ENCODE data around the gene RASGRF2.
"Not testable (repeated sequence)": the region's sequence is repeated elsewhere in the genome, so short reads cannot be mapped to it uniquely, and the experiment has no call there.

Gene RASGRF2

DNA sequence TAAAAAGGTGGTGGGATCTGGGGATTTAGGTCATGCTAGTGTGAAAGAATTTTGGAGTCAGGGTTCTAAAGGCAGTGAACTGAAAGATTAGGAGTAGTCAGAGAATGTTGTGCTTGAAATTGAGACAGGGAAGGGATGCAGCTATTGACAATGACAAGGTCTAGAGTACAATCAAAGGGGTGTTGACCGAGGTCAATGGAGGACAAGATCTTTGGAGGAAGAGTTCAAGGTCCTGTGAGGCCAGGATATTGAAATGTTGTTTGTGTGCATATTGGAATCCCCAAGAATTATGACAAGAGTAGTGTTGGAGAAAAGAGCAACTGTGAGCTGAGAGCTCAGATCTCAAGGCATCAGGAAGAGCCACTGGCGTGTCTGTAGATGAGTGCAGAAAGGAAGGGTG lies 116.9 kb downstream of the RASGRF2 start:
- no peak for DNase-seq

DNA sequence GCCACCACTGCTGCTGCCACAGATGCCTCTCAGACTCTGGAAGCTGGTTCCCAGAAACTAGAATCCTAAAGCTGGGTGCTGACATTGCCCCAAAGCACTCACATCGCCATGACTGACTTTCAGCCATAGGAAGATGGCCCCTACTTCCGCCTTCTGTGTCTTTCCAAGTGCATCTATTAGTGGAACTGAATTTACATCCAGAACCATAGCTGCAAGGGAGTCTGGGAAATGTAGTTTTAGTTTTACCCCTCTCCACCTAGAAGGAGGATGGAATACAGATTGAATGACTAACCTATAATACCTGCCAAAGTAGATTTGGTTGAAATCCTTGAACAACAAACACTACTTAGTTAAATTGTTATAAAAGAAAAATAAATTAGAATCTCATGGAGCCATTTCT lies 118.8 kb downstream of the RASGRF2 start:
- DNase-seq: no peak

DNA sequence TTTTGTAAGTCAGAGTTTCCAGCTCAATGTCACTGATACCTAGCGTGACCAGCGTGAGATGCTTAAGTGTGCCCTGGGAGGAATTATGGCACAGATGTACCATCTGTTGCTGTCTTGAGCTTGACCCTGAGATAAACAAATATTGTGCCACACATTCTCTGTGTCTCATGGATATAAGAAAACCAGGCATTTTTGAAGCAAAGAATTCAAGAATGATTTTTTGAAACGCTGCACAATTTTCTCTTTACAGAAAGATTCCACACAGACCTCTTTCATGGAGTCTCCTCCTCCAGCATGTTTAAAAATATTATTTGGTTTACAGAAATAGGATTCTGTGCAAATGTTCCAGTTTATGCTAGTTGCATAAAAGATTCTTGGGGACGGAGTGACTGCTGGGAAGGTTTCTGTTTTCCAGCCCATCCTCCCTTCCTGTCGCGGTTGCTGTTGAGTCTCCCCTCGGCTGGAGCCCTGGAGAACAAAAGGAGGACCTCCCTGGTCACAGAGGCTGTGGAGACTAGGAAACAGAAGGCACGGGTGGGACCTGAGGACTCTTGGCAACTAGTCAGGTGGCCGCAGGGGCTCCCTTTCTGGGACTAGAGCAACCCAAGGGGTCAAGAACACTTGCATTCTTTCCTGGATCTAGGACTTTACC lies 120.8 kb downstream of the RASGRF2 start:
- no peak for DNase-seq

DNA sequence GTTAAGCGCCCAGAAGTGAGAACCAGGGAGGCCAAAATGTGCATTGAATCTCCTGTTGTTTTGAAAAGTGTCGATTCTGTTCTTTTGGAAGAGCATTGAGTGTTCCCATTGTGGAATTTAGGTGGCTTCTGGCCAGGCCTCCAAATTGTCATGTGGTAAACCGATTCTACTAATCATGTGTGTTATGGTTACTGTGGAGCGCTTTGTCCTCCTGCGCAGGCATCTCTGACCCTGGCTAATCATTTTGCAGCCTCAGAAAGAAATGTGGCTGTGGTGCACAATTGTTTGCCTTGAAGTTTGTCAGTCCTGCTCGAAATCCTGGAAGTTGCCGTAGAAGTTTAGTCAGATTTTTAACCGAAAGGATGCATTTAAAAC lies 121.3 kb downstream of the RASGRF2 start:
- no peak for DNase-seq

DNA sequence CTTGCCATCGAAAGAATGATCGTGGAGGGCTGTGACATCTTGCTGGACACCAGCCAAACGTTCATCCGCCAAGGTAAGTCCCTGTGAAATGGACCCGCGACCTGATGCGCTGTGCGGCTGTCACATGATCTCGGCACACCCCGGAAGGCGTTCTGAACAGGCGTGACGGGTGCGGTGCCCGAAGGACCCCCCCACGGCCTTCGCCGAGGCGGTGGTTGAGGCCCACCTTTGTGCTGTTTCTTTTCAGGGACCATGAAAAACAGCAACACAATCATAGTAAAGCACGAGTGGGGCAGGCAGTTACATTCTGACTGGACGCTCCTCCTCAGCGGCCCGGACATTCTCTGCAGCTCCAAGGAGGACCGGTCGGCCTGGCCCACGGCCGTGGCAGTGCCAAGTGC lies 126.7 kb downstream of the RASGRF2 start:
- DNase-seq: no peak

DNA sequence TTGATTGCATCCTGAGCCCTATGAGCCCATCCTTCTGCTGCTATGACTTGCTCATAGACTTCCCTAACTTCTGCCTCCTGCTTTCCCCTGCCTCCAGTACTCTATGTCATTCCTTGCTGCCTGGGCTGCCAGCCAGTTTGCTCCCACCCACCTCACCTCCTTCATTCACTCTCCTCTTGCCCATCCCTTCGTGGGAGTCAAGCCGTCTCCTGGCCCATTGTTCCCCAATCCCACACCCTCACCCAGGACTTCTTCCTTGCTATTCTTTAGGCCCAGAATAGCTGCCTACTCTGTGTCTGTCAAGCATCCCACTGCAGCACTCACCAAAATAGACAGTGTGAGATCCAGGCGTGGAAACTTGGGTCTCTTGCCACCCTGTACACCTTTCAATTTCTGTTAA lies 131.0 kb downstream of the RASGRF2 start:
- DNase-seq: no peak

DNA sequence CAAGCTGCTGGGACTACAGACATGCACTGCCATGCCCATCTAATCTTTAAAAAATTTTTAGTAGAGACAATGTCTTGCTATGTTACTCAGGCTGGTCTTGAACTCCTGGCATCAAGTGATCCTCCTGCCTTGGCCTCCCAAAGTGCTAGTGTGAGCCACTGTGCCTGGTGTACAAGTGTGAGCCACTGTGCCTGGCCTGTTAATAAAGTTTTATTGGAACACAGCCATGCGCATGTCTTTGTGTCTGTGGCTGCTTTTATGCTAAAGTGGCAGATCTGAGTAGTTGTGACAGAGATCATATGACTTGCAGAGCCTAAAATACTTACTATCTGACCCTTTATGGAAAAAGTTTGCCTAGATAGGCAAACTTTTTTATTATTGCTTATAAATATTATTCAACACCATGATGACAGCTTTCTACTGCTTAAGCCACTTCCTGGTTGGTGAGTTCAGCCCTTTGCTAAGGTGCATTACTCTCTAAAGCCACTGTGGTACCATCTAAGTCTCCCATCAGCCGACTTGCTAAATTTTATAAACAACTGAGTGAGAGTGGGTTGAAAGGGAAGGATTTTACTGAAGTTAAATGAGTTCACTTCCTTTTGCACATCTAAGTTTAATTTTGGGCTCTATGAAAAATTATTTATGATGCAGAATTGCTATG lies 133.5 kb downstream of the RASGRF2 start:
- DNase-seq: no peak

DNA sequence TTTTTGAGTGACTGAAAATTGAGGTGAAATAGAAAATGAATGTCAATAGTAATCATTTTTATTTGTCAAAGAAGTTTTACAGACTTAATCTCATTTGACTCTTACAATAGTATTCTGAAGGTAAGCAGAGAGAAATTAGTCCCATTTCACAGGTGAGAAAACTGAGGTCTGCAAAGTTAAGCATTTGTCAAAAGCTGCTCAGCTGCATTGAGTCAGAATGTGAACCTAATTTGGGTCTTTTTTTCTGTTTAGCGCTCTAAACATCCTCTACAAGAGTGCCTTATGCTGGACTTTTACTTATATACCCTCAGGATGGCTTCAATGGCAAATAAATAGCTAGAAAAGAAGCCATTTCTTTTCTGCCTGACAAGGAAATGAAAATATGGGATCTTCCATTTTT lies 135.7 kb downstream of the RASGRF2 start:
- no peak for DNase-seq

DNA sequence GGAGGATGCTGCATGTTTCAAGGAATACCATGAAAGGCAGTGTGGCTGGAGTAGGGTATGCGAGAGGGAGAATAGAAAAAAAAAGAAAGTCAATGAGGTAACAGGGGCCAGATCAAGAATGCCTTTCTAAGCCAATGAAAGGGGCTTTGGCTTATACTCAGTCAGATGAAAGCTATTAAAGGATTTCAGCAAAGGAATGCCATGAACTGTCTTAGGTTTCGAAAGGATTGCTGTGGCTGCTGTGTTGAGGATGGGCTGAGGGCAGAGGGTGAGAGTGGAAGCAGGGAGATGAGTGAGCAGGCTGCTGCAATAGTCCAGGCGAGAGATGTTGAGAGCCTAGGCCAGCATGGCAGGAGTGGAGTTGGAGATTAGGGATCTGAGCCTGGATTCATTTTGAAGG lies 137.6 kb downstream of the RASGRF2 start:
- no peak for DNase-seq

DNA sequence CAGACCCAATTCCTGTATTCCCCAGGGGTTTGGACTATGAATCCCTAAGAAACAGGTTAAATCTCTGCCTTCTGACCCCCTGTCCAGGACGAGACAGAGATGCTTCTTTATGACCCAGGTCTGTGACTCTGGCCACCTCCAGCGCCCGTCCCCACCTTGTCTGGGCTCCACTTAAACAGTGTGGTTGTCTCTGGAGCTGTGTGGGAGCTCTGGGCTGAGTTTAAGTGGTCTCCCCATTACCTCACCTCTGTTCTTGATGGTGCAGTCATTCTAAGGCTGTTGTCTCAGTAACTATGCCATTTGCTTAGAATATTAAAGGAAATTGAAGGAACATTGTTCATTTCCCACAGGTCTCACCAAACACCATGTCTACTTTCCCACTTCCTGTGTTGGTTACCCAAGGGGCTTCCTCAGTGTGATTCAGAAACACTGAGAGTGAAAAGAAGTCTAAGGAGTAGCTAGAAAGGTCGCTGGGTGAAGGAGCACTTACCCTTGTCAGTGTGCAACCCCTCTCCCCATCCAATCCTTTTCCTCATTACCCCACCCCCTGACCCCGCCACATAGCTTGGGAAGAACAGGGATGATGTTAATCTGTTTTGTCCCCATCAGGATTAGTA lies 145.2 kb downstream of the RASGRF2 start:
- DNase-seq: no peak

DNA sequence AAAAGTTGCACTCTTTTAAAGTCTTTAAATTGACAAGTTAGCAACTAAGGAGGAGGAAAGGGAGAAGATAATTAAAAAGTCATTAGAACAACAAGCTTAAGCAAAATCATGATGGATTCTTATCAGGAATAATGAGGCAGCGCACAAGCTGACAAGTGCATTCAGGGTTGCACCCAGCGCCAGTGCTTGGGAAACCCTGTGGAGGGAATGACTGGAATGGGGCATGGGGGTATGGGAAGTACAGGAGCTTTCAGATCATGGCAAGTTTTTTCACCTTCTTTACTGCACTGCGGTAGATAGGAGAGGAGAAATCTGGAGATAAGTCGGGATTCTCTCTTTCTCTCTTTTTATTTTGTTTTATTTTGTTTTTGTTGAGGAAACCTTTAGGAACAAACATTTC lies 155.1 kb downstream of the RASGRF2 start:
- no peak for DNase-seq

DNA sequence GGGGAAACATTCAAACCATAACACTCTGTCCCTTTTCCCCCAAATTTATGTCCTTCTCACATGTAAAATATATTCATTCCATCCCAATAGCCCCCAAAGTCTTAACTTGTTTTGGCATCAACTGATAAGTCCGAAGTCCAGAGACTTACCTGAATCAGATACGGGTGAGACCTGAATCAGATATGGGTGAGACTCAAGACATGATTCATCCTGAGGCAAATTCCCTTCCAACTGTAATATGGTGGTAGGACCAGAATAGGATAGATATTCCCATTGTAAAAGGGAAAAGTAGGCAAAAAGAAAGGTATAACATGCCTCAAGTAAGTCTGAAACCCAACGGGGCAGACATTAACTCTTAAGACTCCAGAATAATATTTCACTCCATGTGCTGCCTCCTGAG lies 157.4 kb downstream of the RASGRF2 start:
- DNase-seq: no peak

DNA sequence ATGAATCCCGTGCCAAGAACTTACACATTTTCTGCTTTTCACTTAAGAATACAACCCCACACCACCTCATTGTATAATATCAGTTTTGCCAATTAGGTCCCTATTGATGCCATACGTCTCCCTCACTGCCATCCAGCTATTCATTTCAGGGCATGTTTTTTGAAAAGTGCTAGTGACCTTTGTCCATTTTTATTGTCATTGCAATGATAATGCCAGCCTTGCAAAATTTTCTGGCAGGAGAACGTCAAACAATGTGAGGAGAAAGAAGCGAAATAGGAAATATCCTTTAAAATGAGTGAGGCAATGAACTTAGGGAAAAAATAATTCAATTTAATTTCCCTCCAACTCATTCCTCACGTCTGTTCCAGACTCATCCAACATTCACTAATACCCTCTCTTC lies 161.1 kb downstream of the RASGRF2 start:
- DNase-seq: no peak

DNA sequence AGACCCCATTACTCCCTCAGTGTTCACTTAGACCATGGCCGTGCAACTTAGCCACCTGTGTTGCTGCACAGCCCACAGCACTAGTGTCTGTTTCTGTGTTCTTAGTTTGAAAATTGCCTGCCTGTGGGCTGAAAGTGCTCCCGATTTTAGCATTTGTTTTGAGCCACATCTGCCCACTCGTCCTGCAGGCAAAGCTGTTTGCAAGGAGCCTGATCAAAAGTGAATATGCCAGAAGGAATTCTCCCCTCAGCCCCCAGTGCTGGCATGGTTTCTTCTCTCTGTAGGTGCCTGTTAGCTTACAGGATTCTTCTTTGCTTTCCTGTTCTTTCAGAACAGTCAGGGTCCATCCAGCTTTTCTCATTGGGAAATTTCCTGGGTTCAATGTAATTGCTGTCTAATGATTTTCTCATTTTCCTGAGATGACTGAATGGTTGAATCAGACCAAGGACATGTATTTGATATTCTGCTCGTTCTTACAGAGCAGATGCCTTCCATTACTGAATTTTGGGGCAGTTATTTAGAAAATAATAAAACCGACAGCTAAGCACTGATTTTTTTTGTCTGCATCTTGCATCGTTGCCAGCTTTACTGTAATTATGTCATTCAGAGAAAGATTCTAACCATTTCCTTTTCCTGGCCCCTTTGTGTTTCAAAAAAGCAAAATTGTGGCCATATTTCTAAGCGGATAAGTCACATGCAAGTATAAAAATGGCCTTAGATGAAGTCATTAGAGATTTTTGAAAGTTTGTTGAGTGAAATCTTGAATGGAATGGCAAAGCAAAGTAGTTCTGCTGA lies 161.9 kb downstream of the RASGRF2 start:
- no peak for DNase-seq

DNA sequence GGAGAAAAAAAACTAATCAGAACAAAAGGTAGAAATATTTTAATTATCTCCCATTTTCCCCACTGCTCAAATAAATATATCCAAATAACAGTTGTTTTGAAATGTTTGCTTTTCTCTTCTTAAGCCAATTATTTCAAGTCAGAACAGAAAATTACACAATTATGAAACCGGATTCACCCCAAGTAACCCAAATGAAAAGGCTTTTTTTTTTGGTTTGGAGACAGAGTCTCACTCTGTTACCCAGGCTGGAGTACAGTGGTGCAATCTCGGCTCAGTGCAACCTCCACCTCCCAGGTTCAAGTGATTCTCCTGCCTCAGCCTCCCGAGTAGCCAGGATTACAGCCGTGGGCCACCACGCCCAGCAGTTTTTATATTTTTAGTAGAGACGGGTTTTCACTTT lies 164.5 kb downstream of the RASGRF2 start:
- DNase-seq: not testable (repeated sequence)

DNA sequence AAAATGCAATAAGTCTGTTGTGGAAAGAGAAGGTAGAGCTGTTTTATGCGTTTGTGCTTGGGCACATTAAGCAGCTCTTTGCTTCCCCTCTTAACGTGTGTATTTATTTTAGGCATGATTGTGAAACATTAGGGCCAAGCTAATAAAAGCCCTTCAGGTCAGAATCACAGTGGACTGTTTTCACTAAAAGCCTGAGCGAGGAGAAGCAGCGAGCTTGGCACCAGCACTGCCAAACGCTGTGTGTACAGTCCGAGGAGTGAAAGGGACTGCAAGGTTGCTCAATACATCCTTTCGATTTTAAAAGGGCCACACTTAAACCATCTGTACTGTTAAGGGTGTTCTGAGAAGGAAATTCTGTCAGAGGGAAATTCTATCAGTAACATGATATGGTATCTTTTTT lies 165.8 kb downstream of the RASGRF2 start:
- no peak for DNase-seq

DNA sequence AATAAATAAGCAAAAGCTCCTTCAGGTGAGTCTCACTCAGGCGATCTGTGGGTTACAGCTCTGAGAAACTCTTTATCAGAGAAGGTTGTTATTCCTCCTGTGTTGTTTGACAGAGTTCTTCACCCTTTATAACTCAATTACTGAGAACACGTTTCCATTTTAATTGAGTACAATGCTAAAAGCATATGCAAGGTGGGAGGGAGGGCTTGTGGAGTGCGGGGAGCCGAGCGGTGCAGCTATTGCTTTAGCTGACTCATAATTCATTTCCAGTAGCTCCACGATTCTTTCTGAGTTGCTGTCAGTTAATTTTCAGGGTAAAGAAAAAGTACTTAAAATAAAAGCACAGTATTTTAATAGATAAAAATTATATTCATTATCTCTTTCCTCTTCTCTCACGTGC lies 168.3 kb downstream of the RASGRF2 start:
- DNase-seq: no peak

DNA sequence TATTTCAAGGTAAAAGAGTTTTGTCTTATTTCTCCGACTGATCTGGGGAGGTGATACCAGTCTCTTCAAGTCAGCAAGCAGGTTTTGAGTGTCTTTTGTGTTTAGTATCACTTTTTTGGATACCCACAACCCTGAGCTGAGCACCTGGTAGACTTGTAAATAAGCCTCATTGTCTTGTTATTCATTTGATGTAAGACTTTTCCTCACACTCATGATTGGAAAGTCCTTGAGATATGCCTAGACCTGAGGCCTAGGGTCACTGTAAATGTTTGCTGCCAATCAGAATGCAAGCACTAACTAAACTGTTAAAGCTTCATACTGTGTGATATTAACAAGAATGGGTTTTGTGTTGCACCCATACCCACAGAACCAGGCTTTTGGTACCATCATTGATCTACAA lies 172.2 kb downstream of the RASGRF2 start:
- no peak for DNase-seq

DNA sequence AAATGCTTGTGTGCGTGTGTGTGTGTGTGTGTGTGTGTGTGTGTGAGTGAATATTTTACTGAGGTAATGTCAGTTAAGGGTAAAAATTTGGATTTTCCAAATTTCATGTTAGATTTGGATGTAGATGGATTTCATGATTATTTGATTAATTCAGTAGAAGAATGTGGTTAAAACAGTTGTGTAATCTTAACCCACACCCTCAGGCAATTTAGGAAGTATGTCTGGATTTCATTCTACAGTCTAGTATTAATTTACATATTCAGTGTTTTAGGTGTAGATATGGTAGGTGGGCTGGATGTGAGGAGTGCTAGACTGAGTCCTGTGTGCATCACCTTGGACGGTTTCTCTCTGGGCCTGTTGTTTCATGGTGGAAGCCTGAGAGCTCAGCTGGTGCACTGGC lies 173.9 kb downstream of the RASGRF2 start:
- DNase-seq: no peak

DNA sequence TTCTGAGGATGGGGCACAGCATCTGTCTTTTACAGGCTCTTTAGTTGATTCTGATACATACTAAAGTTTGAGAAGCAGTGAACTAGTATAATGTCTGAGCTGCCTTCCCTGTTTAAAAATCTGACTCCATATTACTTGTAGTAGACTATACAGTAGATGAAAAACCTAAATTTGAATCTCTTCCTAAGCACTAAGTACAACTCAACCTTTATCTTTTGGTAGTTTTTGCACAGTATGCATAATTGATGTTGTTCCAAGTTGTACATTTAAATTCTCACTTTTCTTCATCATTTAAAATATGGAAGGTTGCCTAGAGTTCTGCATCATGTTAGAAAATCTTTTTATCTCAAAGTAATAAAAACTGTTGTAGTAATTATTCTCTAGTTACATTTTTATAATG lies 174.4 kb downstream of the RASGRF2 start:
- DNase-seq: no peak

DNA sequence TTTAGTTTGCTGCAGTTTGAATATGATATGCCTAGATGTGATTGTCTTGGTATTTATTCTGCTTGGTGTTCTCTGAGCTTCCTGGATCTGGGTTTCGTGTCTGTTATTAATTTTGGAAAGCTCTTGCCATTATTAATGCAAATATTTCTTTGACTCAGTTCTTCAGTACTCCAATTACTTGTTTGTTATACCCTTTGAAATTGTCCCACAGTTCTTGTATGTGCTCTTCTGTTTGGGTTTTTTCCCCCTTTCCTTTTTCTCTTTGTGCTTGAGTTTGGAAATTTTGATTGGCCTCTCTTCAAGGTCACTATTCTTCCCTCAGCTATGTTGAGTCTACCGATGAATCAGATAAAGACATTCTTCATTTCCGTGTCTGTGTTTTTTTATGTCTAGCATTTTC lies 176.4 kb downstream of the RASGRF2 start:
- no peak for DNase-seq

DNA sequence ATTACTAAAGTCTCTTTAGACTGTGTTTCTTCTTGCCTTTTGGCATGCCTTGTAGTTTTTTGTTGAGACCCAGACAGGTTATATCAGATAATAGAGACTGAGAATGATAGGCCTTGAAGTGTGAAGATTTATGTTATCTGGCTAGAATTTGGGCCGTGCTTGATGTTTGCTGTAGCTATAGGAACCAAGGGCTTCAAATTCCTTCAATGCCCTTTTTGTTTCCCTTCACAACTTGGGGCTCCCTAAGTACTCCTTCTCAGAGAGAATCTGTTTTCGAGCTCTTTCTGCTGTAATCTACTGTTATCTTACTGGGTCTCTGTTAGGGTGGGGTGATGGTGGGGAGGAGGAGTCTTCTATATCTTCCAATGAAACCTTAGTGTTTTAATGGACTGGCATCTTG lies 177.7 kb downstream of the RASGRF2 start:
- DNase-seq: no peak

DNA sequence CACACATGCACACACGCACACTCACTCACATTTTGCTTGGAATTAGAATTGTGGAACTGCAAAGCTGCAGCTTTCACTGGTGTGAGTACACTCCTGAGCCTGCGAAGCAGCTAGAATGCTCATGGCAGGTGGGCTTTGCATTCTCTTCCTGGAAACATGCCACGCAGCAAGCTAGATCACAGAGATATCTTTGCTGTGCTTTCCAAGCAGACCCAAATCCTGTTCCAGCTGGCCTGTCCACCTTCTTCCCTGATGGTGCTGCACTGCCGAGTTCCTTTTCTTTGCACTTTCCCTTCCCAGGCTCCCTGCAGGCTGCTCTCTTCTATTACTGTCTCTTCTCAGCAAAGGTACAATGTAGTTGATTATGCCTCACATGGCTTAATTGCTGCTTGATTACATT lies 180.3 kb downstream of the RASGRF2 start:
- no peak for DNase-seq

DNA sequence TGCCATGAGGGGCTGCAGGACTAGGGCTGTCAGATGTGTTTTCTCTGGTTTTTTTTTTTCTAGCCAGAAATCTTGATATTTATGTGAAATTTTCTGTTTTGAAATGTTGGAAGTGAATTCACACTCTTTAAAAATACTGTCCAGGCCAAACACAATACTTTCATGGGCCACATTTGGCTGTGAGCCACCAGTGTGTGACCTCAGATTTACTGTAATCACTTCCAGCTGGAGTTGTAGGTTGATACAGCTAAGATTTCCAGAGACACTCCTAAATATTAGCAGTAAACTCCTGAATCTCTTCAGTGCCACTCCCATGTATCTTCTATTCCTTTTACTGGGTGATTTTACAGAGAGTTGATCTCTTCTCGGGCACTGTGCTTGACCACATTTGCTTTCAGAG lies 180.8 kb downstream of the RASGRF2 start:
- DNase-seq: no peak
